Activated CD8-positive, alpha-beta memory T cell treated with anti-CD3 and anti-CD28 coated beads, Interleukin-2, amount 50 U/mL, for 1 hour (primary cell): ENCODE measurements around the gene AARSD1.
"Not testable (repeated sequence)": the region's sequence is repeated elsewhere in the genome, so short reads cannot be mapped to it uniquely, and the experiment has no call there.

ENCODE experiments used
- DNase-seq: peaks from one replicate; pipeline ENCODE4 v3.0.0-alpha.2; 2020; ENCODE audit errors: extremely low read depth

The AARSD1 gene, protein sequence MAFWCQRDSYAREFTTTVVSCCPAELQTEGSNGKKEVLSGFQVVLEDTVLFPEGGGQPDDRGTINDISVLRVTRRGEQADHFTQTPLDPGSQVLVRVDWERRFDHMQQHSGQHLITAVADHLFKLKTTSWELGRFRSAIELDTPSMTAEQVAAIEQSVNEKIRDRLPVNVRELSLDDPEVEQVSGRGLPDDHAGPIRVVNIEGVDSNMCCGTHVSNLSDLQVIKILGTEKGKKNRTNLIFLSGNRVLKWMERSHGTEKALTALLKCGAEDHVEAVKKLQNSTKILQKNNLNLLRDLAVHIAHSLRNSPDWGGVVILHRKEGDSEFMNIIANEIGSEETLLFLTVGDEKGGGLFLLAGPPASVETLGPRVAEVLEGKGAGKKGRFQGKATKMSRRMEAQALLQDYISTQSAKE

DNA sequence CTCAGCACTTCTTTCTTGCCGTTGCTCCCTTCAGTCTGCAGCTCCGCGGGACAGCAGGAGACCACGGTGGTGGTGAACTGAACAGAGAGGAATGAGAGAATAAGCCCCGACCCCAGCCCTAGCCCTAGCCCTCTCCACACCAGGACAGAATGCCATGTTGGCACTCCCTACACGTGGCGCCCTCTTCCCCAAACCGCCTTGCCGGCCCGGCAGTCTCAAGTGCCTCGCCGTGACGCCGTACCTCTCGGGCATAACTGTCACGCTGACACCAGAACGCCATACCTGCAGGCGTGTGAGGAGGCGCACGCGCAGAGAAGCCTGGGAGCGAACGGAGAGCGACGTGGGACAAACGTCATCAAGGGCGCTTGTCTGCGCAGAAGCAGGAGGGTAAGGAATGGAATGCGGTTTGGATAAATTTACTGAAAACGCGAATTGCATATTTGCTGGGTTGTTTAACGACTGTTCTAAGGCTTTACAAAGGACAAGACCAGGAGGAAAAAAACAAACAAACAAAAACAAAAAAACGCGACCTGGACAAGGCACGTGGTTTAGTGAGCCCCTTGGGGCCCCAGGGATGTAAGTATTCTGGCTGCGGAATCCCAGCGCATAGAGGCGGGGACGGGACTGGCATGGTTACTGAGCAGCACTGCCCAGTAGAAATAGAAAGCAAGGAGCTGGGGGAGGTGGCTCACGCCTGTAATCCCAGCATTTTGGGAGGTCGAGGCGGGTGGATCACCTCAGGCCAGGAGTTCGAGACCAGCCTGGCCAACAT lies at the start of gene AARSD1:
Gene AARSD1, minus strand, starts transcription at position 294 of the 772 bp plus-strand sequence. Its CDS starts 14 bp downstream, at position 280.
- DNase-seq = peak; percentile 73

DNA sequence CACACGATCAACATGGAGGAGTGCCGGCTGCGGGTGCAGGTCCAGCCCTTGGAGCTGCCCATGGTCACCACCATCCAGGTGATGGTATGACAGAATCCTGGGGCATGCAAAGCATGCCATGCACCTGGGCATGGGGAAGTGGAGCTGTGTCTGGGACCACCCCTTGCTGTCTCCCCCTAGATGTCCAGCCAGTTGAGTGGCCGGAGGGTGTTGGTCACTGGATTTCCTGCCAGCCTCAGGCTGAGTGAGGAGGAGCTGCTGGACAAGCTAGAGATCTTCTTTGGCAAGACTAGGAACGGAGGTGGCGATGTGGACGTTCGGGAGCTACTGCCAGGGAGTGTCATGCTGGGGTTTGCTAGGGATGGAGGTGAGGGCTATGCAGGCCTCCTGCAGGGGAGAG lies 49.0 kb upstream of the AARSD1 start:
- DNase-seq = no peak

- no peak for DNase-seq
These were observed 47.6 kb upstream of the AARSD1 start for GRCh38 chr17:43011728-43012472.

DNA sequence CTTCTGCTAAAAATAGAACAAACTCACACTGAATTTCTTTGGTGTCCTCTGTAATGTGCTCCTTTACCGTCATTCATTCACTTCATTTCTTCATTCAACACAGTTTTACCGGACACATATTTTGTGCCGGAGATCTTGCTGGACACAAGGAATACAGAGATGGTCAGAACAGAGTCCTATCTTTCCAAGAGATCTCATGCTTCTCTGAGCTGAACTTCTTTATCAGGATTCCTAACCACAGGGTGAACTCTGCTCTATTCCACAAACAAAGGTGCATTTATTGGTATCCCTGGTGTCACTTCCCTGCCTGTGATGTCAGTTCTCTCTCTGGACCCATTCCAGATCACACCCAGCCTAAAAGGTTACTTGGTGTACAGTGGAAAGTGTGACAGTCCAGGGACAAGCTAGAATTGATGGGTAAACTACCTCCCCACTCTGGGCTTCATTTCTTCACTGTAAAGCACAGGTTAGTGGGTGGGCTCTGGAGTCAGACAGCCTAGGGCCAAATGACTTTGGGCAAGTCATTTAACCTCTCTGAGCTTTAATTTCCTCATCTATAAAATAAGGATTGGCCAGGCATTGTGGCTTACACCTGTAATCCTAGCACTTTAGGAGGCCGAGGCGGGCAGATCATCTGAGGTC lies 46.5 kb upstream of the AARSD1 start:
- DNase-seq = no peak

DNA sequence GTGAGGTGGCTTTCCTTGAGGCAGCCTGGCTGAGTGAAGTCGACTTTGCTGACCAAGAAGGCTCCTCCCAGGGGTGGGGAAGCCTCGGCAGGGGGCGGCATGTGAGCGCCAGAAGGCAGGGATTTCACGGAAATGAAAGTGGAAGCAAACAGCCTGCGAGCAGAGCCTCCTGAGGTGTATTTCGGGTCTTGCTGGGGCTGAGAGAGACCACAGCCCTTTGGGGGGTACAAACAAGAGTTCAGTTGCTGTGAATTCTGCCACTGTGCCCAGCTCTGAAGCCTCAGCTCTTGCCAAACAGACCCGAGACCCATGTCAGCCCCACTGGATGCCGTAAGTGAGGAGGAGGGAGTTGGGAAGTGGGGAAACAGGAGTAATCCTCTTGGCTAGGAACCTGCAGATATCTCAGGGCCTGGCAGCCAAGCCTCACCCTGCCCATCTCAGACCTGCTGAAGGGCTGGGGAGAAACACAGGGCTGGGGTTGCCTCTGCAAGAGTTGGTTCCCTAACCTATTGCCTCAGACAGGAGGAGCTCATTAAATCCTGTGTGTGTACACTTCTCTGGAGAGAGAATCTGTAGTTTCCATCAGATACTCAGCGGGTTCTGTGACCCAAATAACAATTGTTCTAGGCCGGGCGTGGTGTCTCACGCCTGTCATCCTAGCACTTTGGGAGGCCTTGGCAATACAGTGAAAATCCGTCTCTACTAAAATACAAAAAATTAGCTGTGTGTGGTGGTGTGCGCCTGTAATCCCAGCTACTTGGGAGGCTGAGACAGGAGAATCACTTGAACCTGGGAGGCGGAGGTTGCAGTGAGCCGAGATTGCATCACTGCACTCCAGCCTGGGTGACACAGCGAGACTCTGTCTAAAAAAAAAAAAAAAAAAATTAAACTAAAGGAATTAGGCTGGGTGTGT lies 42.6 kb upstream of the AARSD1 start, which contains the start of gene IFI35:
Gene IFI35, plus strand, starts transcription at position 146 of the 913 bp plus-strand sequence. Its CDS starts 164 bp downstream, at position 310.
- peak; percentile 59 for DNase-seq

DNA sequence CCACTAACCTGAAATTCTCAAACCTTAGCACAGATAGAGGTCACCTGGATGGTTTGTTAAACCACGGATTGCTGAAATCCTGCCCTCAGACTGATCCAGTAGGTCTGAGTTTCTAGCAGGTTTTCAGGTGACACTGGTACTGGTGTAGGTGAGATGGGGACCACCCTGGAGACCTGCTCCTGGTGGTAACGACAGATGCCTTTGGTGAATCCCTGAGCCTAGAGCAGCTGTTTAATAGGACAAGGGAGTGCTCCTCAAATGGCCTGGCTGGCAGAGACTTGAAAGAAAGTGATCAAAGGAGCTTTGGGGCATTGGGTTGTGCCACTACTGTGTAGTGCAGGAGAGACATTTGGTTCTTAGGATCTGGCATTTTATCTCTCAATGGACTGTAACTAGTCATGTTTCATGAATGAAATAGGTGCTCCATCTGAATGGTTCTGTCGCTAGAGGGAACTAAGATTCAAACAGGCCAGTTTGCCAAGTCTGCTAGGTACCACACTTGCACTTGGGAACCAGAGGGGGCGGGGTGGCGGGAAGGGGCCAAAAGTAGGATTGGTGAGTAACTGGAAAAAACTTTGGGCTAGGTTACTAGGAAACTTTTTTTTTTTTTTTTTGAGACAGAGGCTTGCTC lies 39.4 kb upstream of the AARSD1 start:
- no peak for DNase-seq

GRCh38 chr17:43000894-43001293 lies 36.6 kb upstream of the AARSD1 start:
- DNase-seq = not testable (repeated sequence)

DNA sequence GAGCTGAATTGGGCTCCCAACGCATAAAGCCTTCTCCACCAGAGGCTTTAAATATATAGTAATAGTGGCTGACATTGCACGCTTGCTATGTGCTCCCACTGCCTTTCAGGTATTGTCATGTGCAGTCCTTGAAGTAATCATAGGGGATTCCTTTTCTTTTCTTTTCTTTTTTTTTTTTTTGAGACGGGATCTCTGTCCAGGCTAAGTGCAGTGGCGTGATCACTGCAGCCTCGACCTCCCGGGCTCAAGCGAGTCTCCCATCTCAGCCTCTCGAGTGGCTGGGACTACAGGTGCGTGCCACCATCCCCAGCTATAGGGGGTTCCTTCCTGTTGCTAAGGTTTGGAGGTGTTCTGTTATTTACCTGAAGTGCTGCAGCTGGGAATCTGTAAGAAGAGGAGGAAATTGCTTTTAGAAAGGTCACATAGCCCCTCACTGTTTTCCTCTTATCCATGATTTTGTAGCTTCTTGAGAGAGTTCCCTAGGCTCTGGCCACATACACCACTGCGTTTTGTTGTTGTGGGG lies 34.8 kb upstream of the AARSD1 start:
- DNase-seq = no peak

DNA sequence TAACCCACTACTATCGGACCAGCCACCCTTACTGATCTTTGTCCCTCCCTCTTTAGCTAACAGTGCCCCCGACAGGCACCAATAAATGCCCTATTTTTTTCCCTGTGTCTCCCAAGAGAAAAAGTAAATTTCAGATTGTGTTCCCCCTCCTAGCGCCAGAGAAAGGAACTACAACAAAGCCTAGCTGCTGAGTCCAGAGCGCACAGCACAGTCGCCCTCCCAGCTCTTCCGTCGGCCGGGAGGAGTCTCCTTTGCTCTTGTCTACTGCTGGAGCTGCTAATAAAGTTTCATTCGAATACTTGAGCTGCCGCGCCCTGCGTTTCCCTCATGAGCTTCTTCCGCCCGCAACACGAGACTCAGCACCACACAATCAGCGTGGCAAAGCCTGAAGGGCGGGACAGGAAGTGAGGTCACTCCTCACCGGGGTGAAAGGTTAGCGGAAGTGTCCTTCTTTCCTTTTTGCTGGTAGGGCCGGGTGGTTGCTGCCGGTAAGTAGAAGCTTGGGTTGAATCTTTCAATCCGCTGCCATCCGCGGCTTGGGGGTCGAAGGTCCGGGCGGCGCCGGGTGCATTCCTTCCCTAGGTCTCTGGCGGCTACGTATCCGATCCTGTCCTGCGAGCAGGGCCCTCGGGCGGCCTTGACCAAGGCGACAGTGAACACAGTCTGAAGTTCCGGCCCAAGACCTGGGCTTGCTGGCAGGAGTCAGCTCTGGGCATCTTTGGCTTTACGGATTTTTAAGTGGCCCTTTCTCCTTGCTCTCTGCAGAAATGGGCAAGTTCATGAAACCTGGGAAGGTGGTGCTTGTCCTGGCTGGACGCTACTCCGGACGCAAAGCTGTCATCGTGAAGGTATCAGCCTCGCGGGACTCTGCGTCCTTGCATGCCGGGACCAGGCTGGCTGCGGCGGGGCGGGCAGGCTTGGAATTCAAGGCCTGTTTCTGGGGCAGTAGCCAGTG lies 34.0 kb upstream of the AARSD1 start, which contains the start of gene RPL27:
Gene RPL27, plus strand, starts transcription at position 436 of the 955 bp plus-strand sequence. Its CDS starts 332 bp downstream, at position 768.
- DNase-seq = peak; percentile 97

- no peak for DNase-seq
These were observed 33.2 kb upstream of the AARSD1 start for GRCh38 chr17:42997390-42997983.

- DNase-seq = not testable (repeated sequence)
These were observed 29.7 kb upstream of the AARSD1 start for GRCh38 chr17:42993913-42994312.

DNA sequence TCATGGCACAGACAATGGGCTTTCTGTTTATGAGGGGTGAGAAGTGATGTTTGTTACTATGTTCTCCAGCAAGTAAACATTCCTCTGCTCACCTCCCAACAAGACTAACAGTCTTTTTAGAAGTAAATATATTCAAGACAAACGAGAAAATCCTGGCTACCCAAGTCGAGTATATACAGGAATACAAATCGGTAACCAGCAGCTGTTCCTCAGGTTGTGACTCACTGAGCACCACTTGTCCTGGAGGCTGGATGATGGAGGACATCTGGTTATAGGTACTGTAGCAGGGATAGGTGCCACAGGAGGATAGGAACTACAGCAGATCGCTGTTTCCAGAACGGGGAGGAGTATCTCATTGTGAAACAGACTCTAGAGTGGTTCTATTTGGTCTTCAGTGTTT lies 28.6 kb upstream of the AARSD1 start:
- DNase-seq = no peak

GRCh38 chr17:42991471-42991870 lies 27.2 kb upstream of the AARSD1 start:
- DNase-seq = no peak

DNA sequence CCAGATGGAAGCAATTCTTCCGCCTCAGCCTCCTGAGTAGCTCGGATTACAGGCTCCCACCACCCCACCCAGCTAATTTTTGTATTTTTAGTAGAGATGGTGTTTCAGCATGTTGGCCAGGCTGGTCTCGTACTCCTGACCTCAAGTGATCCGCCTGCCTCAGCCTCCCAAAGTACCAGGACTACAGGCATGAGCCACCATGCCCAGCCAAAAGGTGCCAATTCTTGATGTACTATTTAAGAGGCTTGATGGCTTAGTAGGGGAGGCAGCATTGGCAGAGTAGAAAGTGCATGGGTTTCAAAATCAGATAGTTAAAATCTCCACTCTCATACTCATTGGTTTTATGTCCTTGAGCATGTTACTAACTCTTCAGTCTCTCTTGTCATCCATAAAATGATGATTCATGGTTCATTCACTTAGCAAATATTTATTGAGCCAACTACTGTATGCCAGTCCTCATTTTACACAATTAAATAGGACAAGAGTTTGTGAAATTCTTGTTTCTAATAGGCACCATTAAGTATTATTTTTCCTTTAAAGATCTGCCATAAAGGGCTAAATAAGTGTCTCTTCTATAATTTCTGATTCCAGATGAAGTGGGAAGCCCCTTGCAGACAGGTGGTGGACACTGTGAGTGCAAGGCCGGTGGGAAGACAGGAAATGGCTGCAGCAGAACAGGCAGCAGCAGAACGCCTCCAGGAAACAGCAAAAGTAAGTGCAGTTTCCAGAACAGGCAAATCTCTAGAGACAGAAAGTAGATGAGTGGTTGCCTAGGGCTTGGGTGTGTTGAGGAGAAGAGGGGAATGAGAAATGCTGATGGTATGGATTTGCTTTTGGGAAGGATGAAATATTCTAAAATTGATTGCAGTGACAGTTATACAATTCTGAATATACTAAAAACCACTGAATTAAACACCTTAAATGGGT lies 25.7 kb upstream of the AARSD1 start:
- DNase-seq = no peak

DNA sequence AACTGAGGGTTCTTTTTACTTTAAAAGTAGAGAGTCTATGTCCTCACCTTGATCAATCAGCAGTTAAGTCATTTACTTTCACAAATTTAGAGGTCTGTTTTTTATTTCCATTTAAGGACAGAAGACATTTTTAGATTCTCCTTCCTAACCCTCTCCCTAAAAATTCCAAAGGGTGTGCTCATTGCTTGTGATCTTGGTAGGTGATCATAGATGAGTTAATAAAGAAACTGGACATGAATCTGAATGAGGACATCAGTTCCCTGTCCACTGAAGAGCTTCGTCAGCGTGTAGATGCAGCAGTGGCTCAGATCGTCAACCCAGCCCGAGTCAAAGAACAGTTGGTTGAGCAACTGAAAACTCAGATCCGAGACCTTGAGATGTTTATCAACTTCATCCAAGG lies 24.9 kb upstream of the AARSD1 start:
- no peak for DNase-seq

DNA sequence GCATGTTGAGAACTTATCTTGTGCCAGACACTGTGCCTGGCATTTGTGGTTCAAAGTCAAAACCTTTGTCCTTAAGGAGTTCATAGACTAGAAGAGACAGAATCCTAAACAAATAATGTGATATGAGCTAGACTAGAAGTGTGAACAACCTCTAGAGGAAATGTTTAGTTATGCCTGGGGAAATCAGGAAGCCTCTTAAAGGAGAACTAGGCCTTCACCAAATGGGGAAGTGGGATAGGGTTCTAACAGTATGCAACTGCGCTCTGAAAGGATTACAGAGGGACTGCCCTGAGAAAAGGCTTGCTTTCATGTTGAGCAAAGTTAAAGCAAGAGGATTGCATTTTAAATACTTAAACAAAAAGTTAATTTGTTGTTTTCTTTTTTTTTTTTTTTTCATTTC lies 21.0 kb upstream of the AARSD1 start:
- DNase-seq = no peak

DNA sequence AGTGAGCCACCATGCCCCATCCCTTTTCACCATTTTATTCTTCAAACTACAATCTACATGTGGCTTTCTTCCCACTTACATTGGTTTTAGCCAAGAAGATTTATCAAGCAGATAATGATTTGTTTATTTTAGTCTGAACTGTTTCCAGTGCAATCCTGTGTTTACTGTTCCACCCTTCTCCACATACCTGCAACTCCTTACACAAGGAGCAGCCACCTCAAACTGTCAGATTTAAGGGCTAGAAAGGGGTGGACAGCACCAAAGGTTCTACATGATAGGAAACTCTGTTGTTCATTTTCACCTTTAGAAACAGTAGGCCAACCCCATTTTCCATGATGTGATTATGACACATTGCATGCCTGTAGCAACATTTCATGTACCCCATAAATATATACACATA lies 18.0 kb upstream of the AARSD1 start:
- DNase-seq = no peak
